Stimulated activated CD4-positive, alpha-beta T cell treated with anti-CD3 and anti-CD28 coated beads, TNF-alpha, amount 100 ng/mL, for 48 hours (primary cell): ENCODE data around the gene PPM1A.

Source experiments
- DNase-seq, 3 donors: peaks; one replicate each; pipeline ENCODE4 v3.0.0-alpha.2; 2020; ENCODE audit warnings: low read depth in 3 of 3

The PPM1A gene

DNA sequence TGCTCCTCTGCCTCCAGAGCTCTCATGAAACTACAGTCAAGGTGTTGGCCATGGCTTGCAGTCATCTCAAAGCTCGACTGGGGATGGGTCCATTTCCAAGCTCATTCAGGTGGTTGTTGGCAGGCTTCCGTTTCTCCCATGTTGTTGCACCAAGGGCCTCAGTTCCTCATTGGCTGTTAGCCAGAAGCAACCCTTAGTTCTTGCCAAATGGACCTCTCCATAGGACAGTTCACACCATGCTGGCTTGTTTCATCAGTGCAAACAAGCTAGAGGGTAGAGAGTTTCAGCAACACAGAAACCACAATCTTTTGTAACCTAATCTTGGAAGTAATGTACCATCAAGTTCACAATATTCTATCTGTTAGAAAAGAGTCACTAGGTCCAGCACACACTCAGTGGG, 22.7 kb upstream of the PPM1A start:
- DNase-seq: no peak

DNA sequence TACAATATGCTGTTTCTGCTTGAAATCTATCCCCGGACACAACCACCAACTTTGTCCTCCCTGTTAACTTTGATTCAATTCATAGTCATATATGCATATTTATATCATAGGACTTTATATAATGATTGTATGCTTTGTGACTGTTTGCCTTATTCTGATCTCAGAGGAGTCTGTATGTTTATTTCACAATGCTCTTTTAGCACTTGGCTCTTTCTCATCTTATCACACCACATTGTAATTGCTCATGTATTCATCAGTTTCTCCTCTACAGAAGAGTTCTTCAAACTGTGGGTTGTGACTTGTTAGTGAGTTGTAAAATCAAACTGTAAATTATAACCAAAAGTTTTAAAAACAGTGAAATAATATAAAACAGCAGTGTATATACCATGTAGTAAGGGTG, 21.7 kb upstream of the PPM1A start:
- no peak for DNase-seq

- DNase-seq: no peak
Observed at GRCh38 chr14:60229614-60230013, 19.4 kb upstream of the PPM1A start.

GRCh38 chr14:60232185-60232584, 16.8 kb upstream of the PPM1A start:
- no peak for DNase-seq

DNA sequence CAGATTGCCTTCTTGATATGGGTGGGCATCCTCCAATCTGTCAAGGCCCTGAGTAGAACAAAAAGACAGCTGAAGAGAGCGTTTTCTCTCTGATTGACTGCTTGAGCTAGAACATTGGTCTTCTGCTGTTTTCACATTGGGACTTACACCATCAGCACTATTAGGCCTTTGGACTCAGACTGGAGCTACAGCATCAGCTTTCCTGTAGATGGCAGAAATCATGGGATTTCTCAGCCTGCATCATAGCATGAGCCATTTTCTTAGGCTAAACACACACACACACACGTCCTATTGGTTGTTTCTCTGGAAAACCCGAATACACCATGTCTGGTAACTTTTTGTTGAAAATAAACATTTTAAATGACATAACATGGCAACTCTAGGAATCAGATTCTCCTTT, 15.8 kb upstream of the PPM1A start:
- no peak for DNase-seq

GRCh38 chr14:60233891-60234290, 15.1 kb upstream of the PPM1A start:
- DNase-seq: no peak

- no peak for DNase-seq
Observed at GRCh38 chr14:60235440-60235839, 13.6 kb upstream of the PPM1A start.

DNA sequence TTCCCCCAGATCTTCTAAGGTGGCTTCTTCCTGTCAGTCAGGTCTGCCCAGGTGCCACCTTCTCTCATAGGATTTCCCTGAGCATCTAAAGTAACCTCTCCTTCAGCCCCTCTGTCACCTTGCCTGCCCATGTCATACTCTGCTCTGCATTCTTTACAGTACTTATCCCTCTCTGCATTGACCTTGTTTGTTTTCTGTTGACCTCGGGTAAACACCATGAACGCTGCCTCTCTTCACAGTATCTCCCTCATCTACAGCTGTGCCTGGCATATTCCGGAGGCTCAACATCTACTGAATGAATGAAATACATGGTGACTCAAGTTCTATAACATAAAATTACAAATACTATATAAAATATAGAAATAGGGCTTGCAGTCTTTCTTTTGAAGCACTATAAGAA, 10.1 kb upstream of the PPM1A start:
- DNase-seq: no peak

DNA sequence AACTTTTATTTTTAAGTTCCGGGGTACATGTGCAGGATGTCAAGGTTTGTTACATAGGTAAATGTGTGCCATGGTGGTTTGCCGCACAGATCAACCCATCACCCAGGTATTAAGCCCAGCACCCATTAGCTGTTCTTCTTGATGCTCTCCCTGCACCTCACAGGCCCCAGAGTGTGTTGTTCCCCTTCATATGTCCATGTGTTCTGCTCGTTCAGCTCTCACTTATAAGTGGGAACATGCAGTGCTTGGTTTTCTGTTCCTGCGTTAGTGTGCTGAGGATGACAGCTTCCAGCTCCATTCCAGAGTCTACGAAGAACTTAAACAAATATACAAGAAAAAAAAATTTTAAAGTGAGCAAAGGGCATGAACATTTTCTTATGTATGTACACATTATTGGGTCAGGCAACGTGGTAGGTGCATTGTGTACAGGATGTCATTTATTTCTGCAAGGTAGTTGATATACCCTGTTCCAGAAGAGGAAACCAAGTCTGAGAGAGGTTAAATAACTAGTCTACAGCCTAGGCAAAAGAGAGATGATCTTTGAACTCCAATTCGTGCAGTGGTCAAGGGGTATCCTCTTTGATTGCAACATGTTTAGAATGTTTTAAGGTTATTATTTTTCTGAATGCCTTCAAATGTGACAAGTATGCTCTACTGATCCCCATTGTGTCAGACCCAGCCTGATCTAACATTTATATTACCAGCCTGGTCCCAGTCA, 8.7 kb upstream of the PPM1A start:
- no peak for DNase-seq

GRCh38 chr14:60241091-60241490, 7.9 kb upstream of the PPM1A start:
- no peak for DNase-seq

- no peak for DNase-seq
Observed at GRCh38 chr14:60242429-60242828, 6.6 kb upstream of the PPM1A start.

DNA sequence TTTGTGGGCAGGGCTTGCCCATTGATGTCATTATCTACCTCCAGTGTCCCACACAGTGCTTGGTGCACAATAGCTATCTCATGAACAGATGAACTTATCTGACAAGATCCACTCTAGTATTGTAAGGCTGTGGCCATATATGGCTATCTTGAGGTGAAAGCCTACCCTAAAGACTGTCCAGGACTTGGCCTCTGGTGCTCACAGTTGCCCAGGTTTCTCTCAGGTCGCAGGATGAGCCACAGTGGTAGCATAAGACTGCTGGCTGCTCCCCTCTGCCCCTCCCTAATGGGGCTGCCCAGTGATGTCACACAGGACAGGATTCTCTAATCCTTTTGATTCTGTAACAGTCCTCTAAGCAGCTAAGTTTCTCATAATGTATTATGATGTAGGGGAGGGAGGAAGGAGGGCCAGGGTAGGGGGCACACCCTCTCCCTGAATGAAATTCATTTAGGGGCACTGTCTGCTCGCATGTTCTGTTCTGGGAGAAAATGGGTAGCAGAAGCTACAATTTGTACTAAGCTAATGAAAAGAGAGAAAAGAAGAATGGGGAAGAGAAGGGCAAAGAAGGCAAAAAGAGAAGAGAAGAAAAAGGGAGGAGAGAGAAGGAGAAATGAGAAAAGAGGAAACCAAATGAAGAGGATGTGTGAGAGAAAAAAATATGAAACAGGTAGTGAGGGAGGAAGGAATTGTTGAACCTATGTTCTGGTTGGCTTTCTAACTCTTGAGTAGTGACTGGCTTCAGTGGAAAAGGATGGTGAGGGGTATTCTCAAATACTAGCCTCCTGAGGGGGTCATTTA, 3.4 kb upstream of the PPM1A start:
- no peak for DNase-seq

- DNase-seq: peak; percentile 68 to 77 (median 71)
Observed at GRCh38 chr14:60247994-60248696, 876 bp upstream of the PPM1A start.

DNA sequence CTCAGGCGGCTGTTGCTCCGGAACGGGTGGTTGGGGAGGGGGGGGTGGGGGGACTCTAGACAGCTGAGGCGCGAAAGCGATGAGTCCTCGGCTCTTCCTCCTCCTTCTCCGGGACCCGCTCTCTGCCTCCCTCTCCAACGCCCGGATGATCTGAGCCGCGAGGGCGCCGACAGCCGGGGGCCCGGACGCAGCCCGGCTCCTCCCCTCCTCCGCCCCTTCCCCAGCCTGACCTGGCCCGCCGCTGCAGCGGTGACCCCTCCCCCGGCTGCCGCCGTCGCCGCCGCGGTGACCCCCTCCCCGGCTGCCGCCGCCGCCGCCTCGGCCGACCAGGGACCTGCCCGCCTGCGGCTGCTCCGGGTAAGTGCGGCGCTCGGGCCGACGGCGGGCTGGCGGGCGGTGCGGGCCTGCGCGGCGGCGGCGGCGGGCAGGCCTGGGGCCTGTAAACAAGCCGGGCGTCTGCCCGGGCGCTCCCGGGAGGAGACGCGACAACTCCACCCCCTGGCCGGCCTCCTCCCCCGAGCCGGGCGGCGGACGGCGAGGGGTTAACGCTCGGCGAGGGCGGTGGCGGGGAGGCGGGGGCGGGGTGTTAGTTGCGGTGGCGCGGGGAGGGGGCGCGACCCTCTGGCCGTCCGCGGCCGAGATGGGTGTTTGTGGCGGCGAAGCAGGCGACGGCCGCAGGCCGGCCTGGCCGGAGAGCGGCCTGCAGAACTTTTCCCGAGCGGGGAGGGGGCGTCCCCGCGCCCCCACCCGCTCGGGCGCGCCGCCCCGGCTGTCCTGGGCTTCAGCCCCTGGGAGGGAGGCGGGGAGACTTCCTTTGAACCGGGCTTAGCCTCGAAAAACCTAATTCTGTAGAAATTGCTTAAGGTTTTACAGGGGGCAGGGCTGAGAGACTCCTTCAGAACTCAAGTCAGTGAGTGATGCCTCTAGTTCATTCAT, 568 bp downstream of the PPM1A start:
- DNase-seq: peak; percentile 14 to 55 (median 41)

DNA sequence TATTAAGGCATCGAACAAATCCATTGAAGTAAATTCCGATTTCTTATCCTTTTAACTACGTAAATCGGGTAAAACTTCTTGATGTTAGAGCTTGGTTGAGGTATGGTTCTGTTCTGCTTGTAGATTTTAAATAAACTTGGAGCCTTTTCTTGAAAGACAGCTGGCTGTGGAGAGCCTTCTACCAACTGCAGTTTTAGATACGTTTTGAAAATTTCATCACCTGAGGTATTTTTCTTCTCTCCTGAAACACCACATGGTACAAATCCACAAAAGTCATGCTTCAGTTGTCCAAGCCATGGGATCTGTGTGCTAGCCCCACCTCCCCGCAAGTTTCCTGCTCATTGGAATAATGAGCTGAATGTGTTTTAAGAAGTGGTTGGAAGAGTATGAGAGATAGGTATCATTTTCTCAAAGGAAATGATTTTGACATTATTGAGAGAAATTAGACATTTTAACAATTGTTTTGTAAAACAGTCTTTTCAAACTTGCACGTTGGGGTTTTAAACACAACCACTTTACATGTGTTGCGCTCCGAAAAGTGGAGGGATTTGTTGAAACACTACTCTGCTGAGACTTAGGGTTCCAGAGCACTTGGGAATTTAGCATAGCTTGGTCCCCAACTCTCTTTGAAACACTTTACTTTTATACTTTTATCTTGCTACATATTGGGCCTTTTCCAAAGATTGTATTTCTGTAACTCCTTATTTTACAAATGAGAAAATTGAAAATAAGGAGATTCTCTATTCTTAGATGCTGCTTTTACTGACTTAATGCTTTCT, 1.4 kb downstream of the PPM1A start:
- DNase-seq: no peak

- DNase-seq: no peak
Observed at GRCh38 chr14:60251877-60252276, 2.9 kb downstream of the PPM1A start.

DNA sequence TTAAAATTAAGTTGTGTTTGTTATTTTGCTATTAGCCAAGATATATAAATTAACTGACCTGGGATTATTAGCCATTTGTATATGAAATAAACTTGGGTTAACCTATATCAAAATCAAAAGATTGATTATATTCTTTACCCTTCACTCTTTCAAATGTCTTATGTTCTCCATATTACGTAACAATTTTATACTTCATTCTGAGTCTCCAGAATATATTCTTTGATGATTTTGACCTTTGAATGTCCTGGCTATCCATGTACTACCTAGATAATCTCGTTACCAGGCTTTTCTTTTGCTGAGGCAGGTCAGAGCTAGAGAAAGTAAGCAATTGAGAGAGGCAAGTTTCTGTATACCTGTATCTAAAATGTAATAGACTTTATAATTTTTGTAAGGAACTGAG, 3.6 kb downstream of the PPM1A start:
- DNase-seq: no peak

- DNase-seq: no peak
Observed at GRCh38 chr14:60253649-60254048, 4.6 kb downstream of the PPM1A start.

GRCh38 chr14:60254176-60254575, 5.2 kb downstream of the PPM1A start:
- no peak for DNase-seq

GRCh38 chr14:60257865-60258264, 8.8 kb downstream of the PPM1A start:
- no peak for DNase-seq

DNA sequence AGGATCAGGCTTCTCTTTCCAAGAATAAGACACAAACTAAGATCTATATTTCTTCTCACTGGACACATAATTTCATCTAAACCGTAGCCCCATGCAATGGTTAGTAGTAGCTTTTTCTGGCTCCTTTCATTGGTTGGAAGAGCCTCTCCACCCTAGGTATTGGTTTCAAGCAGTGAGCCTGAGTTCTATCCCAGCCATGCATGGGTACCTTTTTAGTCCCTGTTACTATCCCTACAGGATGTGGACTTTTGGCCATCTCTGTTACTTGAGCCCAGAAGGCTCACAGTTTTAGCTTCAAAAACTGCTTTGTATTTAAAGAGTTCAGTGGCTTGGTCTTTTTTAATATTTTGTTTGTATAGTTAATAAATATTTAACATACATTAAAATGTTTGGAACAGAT, 16.1 kb downstream of the PPM1A start:
- DNase-seq: no peak
